ENCODE results near the gene DYNC2I2.
"Not testable (repeated sequence)": the region's sequence is repeated elsewhere in the genome, so short reads cannot be mapped to it uniquely, and the experiment has no call there.

DYNC2I2 gene

GRCh38 chr9:128656416-128657343 lies at the start of gene DYNC2I2:
TSS of gene DYNC2I2 (minus strand) at chr9:128656847. CDS start at chr9:128656726, 121 bp downstream.
- DNase-seq (ENCODE audit: low read depth in 3 of 3, low spot score in 1 of 3), result peak; percentile 90 to 94 (median 90)

GRCh38 chr9:128706045-128706444 lies 49.4 kb upstream of the DYNC2I2 start:
- DNase-seq (ENCODE audit: low read depth in 3 of 3, low spot score in 1 of 3), result no peak

- no peak for DNase-seq (ENCODE audit: low read depth in 3 of 3, low spot score in 1 of 3)
Observed at GRCh38 chr9:128705051-128705965, 48.7 kb upstream of the DYNC2I2 start.

GRCh38 chr9:128704356-128704670 lies 47.7 kb upstream of the DYNC2I2 start:
- no peak for DNase-seq (ENCODE audit: low read depth in 3 of 3, low spot score in 1 of 3)

GRCh38 chr9:128703616-128704355 lies 47.1 kb upstream of the DYNC2I2 start:
- DNase-seq (ENCODE audit: low read depth in 3 of 3, low spot score in 1 of 3), result no peak

GRCh38 chr9:128702949-128703615 lies 46.4 kb upstream of the DYNC2I2 start:
- no peak for DNase-seq (ENCODE audit: low read depth in 3 of 3, low spot score in 1 of 3)

- peak in 2 of 3 donors; percentile 65 to 83 for DNase-seq (ENCODE audit: low read depth in 3 of 3, low spot score in 1 of 3)
Observed at GRCh38 chr9:128702445-128702948, 45.9 kb upstream of the DYNC2I2 start, which contains the start of gene PKN3. TSS of gene PKN3 (plus strand) at chr9:128702503. CDS start at chr9:128702916, 413 bp downstream.

GRCh38 chr9:128701227-128701854 lies 44.7 kb upstream of the DYNC2I2 start:
- DNase-seq (ENCODE audit: low read depth in 3 of 3, low spot score in 1 of 3), result no peak

- DNase-seq (ENCODE audit: low read depth in 3 of 3, low spot score in 1 of 3), result not testable (repeated sequence)
Observed at GRCh38 chr9:128699096-128699795, 42.6 kb upstream of the DYNC2I2 start.

GRCh38 chr9:128696923-128697707 lies 40.5 kb upstream of the DYNC2I2 start:
- DNase-seq (ENCODE audit: low read depth in 3 of 3, low spot score in 1 of 3), result no peak

GRCh38 chr9:128694344-128694743 lies 37.7 kb upstream of the DYNC2I2 start:
- DNase-seq (ENCODE audit: low read depth in 3 of 3, low spot score in 1 of 3), result no peak

GRCh38 chr9:128693738-128694137 lies 37.1 kb upstream of the DYNC2I2 start:
- not testable (repeated sequence) for DNase-seq (ENCODE audit: low read depth in 3 of 3, low spot score in 1 of 3)

- no peak for DNase-seq (ENCODE audit: low read depth in 3 of 3, low spot score in 1 of 3)
Observed at GRCh38 chr9:128690684-128691034, 34.0 kb upstream of the DYNC2I2 start.

GRCh38 chr9:128689820-128690683 lies 33.4 kb upstream of the DYNC2I2 start:
- peak in 1 of 3 donors; percentile 37 for DNase-seq (ENCODE audit: low read depth in 3 of 3, low spot score in 1 of 3)

- peak in 1 of 3 donors; percentile 42 for DNase-seq (ENCODE audit: low read depth in 3 of 3, low spot score in 1 of 3)
Observed at GRCh38 chr9:128689293-128689774, 32.7 kb upstream of the DYNC2I2 start.

- DNase-seq (ENCODE audit: low read depth in 3 of 3, low spot score in 1 of 3), result peak; percentile 79 to 89 (median 85)
Observed at GRCh38 chr9:128688501-128689292, 32.0 kb upstream of the DYNC2I2 start, which contains the start of gene SET. TSS of gene SET (plus strand) at chr9:128689222. CDS start at chr9:128689583, 361 bp downstream.
